Bronchial epithelial cell (primary cell): ENCODE measurements around the gene RNGTT. TPM values are rescaled to one million over a fixed set of nuclear protein-coding genes. Genes with fewer than 3 reads are reported as not detected.
"Not testable (repeated sequence)": the region's sequence is repeated elsewhere in the genome, so short reads cannot be mapped to it uniquely, and the experiment has no call there.

Experiments
- DNase-seq: peaks from one replicate; pipeline ENCODE4 v3.0.0-alpha.2; 2010; ENCODE audit warnings: low read depth
- FAIRE-seq: peaks from 2 replicates; lab custom pipeline; 2011; peaks lifted over from hg19 to GRCh38; lab: Jason Lieb, UNC
- H3K27me3 ChIP-seq: 2 replicates; pipeline ENCODE4 v1.5.1; 2011; ENCODE audit warnings: low read length; ENCODE audit not compliant: control insufficient read depth, insufficient read depth
- H3K36me3 ChIP-seq: 2 replicates; pipeline ENCODE4 v1.5.1; 2011; ENCODE audit warnings: low read length; ENCODE audit not compliant: control insufficient read depth, insufficient read depth
- H3K4me3 ChIP-seq: 2 replicates; pipeline ENCODE4 v1.5.1; 2011; ENCODE audit warnings: mild to moderate bottlenecking, low read depth, low read length, control low read depth
- total RNA-seq: library from RNA; depleted of rRNA; stranded (reverse); fragments of >200 nt; gene quantifications from 2 replicates; pipeline ENCODE4 v1.2.1, GENCODE V29; 2014
- TF ChIP-seq, protein P1 (sequence below): IDR thresholded peaks from 2 replicates; pipeline ENCODE4 v1.5.1; 2011; ENCODE audit warnings: mild to moderate bottlenecking, moderate library complexity, low read length, control low read depth, inconsistent platforms; ENCODE audit not compliant: insufficient read depth, severe bottlenecking

Gene RNGTT
- total RNA-seq, 1 donor from 2014 or later, result 20.8 TPM

DNA sequence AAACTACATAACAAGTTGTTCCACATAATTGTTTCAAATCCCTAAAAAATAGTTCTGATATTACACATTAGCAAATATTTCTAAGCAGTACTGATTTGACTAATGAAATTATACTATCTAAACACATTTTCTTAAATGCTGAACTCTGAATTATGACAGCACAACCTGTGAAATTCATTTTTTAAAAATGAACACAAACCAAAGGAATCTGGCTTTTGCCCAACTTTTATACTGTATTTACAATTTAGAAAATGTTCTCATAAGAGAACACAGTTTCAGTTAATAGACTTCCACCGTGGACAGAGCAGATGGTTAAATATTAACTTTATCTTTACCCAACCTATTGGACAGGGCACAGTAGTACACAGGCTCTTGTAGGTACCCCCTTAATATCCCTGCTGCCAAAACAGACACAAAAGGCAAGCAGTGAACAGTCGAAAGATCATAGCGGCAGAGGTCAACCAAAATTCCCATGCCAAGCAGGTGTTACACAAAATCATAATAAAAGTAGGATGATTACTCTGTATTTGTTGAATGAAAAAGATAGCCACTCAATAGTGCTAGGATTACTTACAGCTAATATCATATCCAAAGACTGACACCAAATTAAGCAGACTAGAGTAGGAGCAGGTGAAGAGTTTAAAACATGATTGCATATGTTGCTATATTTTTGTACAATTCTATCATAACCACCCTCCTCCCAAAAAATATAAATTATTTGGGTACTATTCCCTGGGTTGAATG, 122.5 kb downstream of the RNGTT start:
- H3K36me3 ChIP-seq, result no peaks in the 10 kb centered on the region
- no peak overlapping the region for H3K4me3 ChIP-seq
- H3K27me3 ChIP-seq, result no peaks in the 10 kb centered on the region
- TF ChIP-seq, protein P1, sequence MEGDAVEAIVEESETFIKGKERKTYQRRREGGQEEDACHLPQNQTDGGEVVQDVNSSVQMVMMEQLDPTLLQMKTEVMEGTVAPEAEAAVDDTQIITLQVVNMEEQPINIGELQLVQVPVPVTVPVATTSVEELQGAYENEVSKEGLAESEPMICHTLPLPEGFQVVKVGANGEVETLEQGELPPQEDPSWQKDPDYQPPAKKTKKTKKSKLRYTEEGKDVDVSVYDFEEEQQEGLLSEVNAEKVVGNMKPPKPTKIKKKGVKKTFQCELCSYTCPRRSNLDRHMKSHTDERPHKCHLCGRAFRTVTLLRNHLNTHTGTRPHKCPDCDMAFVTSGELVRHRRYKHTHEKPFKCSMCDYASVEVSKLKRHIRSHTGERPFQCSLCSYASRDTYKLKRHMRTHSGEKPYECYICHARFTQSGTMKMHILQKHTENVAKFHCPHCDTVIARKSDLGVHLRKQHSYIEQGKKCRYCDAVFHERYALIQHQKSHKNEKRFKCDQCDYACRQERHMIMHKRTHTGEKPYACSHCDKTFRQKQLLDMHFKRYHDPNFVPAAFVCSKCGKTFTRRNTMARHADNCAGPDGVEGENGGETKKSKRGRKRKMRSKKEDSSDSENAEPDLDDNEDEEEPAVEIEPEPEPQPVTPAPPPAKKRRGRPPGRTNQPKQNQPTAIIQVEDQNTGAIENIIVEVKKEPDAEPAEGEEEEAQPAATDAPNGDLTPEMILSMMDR, result no peak
- no peak for DNase-seq
- no peak for FAIRE-seq

GRCh38 chr6:88840289-88840688, 123.1 kb downstream of the RNGTT start:
- Histone ChIP-seq H3K4me3 (no peak overlapping the region), H3K36me3 (no peaks in the 10 kb centered on the region), H3K27me3 (no peaks in the 10 kb centered on the region)
- TF ChIP-seq, protein P1, result no peak
- FAIRE-seq (no peak), DNase-seq (no peak)

DNA sequence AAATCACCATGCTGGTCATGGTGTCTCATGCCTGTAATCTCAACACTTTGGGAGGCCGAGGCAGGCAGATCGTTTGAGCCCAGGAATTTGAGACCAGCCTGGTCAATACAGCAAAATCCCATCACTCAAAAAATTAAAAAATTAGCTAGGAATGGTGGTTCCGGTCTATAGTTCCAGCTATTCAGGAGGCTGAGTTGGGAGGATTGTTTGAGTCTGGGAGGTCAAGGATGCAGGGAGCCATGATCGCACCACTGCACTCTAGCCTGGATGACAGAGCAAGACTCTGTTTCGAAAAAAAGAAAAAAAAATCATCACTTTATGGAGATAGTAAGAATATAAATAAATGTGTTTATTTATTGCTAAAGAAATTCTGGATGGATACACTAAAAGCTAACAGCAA, 124.1 kb downstream of the RNGTT start:
- FAIRE-seq, result no peak
- Histone ChIP-seq H3K36me3 (no peaks in the 10 kb centered on the region), H3K27me3 (no peaks in the 10 kb centered on the region), H3K4me3 (no peak overlapping the region)
- TF ChIP-seq, protein P1, result no peak
- no peak for DNase-seq

DNA sequence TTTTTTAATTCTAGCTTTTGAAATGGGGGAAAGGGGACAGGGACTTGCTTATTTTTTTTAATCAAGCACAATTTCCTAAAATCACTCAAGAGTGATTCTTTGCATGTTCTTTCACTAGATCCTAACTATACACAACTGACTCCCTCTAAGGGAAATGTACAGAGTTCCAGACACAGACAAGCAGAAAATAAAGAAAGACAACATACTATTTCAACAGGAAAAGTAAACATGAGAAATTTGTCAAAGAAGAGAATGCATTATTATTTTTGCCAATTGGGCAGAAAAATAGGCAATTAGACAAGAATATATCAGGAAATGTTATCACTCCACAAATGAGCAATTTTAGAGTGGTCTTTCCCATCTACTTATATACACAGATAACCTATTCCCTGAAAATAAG, 128.2 kb downstream of the RNGTT start:
- H3K27me3 ChIP-seq, result no peaks in the 10 kb centered on the region
- no peak for DNase-seq
- FAIRE-seq, result no peak
- no peak overlapping the region for H3K4me3 ChIP-seq
- H3K36me3 ChIP-seq, result no peaks in the 10 kb centered on the region
- TF ChIP-seq, protein P1, result no peak

DNA sequence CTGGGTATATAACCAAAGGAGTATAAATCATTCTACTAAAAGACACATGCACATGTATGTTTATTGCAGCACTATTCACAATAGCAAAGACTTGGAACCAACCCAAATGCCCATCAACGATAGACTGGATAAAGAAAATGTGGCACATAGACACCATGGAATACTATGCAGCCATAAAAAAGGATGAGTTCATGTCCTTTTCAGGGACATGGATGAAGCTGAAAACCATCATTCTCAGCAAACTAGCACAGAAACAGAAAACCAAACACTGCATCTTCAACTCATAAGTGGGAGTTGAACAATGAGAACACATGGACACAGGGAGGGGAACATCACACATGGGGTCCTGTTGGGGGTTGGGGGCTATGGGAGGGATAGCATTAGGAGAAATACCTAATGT, 130.3 kb downstream of the RNGTT start:
- H3K4me3 ChIP-seq, H3K36me3 ChIP-seq, FAIRE-seq, H3K27me3 ChIP-seq, DNase-seq: not testable (repeated sequence)

- not testable (repeated sequence) for FAIRE-seq, H3K27me3 ChIP-seq, H3K36me3 ChIP-seq, H3K4me3 ChIP-seq, DNase-seq
Measured at GRCh38 chr6:88827599-88827998, 135.8 kb downstream of the RNGTT start.

- FAIRE-seq, result no peak
- Histone ChIP-seq H3K4me3 (no peak overlapping the region), H3K36me3 (no peaks in the 10 kb centered on the region), H3K27me3 (no peaks in the 10 kb centered on the region)
- DNase-seq, result no peak
- TF ChIP-seq, protein P1, result no peak
Measured at GRCh38 chr6:88825856-88826255, 137.6 kb downstream of the RNGTT start.
